Femur (tissue), 1 donor: ENCODE measurements around the gene FOXL3.
A peak's percentile ranks its signal among the peaks of the same experiment; 100 is the strongest.

Experiments
- DNase-seq: peaks from one replicate; pipeline ENCODE4 v3.0.0-alpha.2; 2017

Gene FOXL3

DNA sequence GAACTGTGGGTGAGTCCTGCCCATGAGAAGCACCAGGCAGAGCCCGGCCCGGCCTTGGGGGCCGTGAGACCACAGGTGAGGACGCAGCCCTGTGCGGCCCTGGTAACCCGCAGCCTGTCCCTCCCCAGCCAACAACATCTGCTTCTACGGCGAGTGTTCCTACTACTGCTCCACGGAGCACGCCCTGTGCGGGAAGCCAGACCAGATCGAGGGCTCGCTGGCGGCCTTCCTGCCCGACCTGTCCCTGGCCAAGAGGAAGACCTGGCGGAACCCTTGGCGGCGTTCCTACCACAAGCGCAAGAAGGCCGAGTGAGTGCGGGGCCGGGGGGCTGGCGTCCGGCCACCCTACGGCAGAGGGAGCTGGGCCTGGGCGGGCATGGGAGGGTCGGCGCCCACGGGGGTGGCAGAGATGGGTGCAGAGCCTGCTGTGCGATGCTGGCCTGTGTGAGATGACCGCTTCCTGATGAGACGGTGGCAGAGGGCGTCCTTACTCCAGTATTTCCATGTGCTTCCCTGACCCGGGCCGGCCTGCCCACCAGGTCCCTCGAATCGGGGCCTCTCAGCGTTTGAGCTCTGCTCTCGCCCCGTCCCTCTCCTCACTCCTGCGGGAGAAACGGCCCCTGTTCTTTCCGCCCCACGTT, 34.1 kb upstream of the FOXL3 start:
- no peak for DNase-seq

DNA sequence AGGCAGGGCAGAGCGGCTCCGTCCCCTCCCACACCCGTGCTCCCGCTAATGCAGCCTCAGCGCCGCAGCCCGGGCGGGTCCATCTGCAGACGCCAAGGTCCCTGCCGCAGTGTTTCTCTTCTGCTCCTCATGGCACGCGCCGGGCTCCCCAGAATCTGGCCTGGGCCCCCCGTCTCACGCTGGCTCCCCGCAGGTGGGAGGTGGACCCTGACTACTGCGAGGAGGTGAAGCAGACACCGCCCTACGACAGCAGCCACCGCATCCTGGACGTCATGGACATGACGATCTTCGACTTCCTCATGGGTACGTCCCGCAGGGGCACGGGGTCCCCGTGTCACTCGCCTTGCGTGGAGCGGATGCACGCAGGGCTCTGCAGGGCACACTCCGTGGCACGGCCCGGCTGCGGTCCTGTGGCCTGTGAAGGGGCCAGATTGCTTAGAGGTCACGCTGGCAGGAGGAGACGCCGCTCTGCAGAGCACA, 33.5 kb upstream of the FOXL3 start:
- no peak for DNase-seq

DNA sequence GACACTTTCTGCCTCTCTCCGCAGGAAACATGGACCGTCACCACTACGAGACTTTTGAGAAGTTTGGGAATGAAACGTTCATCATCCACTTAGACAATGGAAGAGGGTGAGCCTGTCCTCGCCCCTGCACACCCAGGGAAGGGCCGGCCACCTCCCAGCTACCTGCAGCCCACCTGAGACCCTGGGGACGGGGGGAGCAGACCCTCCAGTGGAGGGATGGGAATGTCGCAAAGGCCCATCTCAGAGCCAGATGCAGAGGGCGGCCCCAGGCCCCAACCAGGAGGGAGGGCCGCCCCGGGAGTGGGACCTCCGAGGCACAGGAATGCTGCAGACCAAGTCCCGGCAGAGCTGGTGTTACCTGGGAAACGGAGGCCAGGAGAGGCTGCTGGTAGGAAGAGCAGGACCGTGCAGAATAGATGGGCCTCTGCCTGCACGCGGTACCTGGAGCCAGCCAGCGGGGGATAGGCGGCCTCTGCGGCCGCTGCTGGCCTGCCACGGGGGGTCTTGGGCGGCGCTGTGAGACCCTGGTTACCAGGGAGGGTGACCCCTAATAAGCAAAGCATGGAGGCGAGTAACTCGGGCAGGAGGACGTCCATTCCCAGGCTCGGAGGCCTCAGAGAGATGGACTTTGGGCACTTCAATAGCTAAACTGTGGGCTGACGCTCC, 32.9 kb upstream of the FOXL3 start:
- DNase-seq: no peak

- DNase-seq: no peak
Measured at GRCh38 chr7:257647-257992, 32.4 kb upstream of the FOXL3 start.

DNA sequence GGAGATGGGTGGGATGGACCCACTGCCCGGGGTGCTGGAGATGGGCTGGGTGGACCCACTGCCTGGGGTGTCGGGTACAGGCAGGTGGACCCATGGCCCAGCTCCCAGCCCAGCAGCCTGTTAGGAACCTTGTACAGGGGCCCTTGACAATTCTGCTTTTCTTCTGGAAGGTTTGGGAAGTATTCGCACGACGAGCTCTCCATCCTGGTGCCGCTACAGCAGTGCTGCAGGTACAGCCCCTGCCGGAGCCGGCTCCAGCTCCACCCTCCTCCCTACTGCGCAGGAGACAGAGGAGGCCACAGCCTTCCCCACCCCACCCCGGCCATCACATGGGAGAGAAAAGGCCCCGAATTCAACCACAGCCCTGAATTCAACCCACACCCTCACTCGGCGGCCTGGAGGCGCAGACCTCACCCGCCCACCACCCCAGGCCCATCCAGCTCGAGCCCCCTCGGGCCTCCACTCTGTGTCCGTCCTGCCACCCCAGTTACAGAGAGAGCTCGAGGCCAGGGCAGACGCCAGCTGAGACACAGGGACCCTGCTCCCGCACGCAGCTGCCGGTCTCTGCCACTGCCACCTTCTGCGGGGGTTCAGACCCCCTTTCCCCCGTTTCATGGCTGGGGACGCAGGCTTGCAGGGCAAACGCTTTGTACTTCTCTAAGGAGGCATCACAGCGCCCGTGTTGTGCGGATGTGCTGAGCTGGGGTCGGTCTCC, 31.3 kb upstream of the FOXL3 start:
- DNase-seq: no peak

- DNase-seq: peak; percentile 8
Measured at GRCh38 chr7:259191-259505, 30.8 kb upstream of the FOXL3 start.

DNA sequence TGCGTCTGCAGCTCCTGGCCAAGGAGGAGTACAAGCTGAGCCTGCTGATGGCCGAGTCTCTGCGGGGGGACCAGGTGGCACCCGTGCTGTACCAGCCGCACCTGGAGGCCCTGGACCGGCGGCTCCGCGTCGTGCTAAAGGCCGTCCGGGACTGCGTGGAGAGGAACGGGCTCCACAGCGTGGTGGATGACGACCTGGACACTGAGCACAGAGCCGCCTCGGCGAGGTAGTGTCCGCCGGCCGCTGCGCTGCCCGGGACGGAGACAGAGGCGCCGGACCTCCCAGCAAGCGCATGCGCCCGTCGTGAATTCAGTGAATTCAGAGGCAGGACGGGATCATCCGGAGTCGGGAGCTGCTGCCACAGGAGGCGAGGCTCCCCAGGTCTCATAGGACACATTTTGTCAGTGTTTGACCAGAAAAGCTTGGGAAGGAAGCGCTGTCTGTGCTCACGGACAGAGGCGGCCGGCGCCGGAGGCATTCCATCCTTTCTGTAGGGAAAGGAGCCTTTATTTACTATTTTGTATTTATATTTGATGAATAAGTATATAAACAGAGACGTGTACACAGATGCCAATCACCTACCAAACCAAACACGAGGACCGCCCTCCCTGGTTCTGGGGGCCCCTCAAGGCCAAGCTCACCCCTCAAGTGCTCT, 30.1 kb upstream of the FOXL3 start:
- peak; percentile 11 for DNase-seq

DNA sequence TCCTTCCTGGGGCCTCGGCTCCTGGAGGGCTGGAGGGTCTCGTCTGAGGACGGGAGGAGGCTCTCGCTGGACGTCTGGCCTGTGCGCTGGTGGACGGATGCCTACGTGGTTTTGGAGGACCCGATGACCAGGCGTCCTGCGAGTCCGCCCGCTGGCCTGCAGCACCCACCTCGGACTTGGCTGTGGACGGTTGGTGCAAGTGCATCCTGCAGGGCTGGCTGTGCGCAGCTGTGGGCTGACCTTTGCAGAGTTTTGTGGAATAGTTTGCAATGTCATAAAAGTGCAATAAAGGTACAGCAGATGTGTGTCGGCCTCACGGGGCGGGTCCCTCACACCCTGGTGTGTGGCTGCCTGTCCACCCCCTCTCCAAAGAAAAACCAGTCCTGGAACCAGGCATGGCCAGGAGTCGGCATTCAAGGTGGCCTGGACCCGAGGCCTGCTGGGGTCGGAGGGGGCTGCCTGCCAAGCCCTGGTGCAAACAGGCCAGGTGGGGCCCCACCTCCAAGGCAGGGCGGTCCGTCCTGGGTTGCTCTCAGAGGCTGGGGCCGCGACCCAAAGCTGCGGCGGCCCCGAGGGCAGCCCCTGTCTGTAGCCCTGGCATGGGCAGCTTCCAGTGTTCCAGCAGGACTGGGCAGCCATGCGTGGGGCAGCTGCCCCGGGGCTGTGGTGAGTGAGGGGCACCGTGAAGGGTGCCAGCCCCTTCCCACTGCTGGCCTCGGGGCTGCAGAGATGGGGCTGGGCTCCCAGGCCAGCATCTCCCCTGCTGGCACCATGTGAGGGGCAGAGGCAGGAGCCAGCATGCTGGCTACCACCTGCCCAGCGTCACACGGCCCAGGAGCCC, 29.3 kb upstream of the FOXL3 start:
- DNase-seq: peak; percentile 15

- DNase-seq: peak; percentile 16
Measured at GRCh38 chr7:261341-262250, 28.4 kb upstream of the FOXL3 start.

GRCh38 chr7:262251-262572, 27.8 kb upstream of the FOXL3 start:
- no peak for DNase-seq

DNA sequence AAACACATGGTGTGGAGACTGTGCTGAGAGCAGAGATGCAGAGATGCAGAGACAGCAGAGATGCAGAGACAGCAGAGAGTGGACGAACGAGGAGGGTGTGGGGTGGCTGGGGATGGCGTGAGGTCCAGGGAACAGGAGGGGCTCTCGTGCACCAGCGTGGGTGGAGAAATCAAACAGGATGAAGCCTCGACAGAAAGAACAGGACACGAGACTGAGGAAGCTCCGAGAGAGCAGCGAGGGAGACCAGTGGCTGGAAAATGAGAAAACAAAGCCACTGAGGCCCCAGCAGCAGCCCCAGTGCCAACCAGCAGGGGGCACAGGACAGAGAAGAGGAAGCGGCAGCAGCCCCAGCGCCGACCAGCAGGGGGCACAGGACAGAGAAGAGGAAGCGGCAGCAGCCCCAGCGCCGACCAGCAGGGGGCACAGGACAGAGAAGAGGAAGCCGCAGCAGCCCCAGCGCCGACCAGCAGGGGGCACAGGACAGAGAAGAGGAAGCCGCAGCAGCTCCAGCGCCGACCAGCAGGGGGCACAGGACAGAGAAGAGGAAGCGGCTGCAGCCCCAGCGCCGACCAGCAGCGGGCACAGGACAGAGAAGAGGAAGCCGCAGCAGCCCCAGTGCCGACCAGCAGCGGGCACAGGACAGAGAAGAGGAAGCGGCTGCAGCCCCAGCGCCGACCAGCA, 27.2 kb upstream of the FOXL3 start:
- DNase-seq: peak; percentile 13

- DNase-seq: peak; percentile 17
Measured at GRCh38 chr7:263483-264351, 26.3 kb upstream of the FOXL3 start.

DNA sequence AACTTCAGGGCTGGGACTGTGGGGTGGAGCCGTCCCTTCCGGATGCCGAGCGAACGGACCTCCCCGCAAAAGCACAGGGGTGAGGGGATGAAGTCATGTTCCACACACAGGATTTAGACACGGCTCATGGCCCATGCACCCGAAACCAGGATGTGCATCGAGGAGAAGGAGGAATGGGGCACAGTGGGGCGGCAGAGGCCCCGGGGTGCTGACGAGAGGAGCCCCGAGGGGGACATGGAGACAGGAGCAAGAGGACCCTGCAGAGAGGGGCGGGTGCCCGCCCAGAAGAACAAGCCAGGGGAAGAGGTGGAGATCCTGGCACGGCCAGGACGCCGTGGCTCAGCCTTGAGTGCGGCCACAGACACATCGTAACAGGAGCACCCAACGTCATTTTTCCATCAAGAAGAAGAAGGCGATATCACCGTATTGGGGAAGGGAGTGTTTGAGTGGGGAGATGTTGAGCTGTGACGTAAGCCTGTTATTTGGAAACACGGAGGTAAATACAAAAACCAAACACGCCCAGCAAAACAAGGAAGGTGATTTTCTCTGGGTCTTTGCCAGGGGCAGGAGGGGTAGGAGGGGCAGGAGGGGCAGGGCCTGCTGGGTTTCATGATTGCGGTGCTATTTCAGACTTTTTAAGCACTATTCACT, 25.3 kb upstream of the FOXL3 start:
- DNase-seq: peak; percentile 20

- DNase-seq: peak; percentile 28
Measured at GRCh38 chr7:265192-265997, 24.6 kb upstream of the FOXL3 start.

GRCh38 chr7:265998-266850, 23.7 kb upstream of the FOXL3 start:
- peak; percentile 20 for DNase-seq

DNA sequence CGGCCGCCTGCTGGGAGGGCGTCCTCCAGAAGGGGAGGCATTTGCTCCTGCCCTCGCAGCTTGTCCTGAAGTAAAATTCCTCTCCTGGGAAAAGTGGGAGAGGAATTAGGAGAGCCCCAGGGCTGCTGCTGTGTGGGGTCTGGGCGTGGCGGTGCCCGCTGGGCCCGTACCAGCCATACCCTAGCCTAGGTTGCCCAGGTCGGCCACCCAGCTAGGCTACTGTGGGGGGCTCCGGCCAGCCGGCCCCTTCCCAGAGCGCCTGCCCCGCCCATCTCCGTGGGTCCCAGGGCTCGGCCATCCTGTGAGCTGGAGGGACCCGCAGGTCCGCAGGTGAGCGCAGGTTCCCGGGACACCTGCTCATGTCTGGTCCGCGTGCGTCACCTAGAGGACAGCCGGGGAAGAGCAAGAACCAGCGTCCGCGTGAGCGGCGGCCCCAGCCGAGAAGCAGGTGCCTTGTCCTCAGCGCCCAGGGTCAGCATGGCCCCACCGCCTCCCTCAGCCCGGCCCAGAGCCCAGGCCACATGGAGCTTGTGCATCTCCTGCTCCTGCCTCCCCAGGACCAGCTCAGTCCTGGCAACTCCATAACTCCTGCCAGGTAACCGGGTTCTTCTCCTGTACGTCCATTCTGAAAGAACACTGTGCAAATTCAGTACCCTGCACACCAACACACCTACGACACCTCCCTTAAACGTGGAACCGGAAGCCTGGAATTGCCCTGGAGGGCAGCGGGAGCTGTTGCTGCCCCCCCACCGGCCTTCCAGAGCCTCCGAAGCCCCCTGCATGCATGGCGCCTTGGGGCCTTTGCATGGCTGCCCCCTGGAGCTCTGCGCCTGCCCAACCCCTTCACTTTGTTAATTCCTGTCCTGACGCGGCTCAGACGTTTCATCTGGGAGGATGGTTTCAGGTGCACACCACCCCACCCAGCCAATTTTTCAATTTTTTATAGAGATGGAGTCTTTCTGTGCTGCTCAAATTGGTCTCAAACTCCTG, 22.8 kb upstream of the FOXL3 start:
- DNase-seq: peak; percentile 40

GRCh38 chr7:268991-269390, 21.0 kb upstream of the FOXL3 start:
- peak; percentile 1 for DNase-seq
